GM18867 (cell line): ENCODE data around the gene KIF6.
"Not testable (repeated sequence)": the region's sequence is repeated elsewhere in the genome, so short reads cannot be mapped to it uniquely, and the experiment has no call there.

ENCODE experiments used
- ATAC-seq: cut with Tn5 transposase; IDR thresholded peaks from one replicate; pipeline ENCODE4 v1.9.1; 2021; ENCODE audit warnings: mild to moderate bottlenecking, moderate library complexity; ENCODE audit not compliant: unreplicated experiment

Gene KIF6

DNA sequence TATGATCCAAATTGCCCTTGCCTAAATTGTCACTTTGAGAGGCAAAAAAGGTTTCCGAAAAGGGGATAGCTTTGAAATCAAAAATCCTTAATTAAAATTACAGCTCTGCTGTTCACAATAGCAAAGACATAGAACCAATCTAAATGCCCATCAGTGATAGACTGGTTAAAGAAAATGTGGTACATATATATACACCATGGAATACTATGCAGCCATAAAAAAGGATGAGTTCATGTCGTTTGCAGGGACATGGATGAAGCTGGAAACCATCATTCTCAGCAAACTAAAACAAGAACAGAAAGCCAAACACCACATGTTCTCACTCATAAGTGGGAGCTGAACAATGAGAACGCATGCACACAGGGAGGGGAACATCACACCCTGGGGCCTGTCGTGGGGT is 1.9 kb downstream of the KIF6 start:
- not testable (repeated sequence) for ATAC-seq

DNA sequence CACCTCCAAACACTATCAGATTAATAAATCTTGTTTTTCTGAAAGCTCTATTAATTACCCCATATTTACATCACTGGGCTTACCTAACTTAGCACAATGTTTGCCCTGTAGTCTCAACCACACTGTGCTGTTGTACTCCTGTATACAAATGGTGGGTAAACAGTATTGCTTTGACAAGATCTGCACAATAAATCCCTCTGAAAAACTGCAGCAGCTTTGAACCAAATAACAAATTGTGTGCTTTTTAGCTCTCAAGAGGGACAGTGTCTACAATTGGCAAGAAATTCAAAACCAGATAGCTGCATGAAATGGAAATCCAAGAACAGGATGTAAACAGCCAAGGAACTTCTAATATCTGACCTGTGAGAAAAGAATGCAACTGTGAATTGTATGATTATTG is 10.4 kb downstream of the KIF6 start:
- ATAC-seq: no peak

- ATAC-seq: no peak
Measured at GRCh38 chr6:39707962-39708683, 17.1 kb downstream of the KIF6 start.

GRCh38 chr6:39706819-39707335 is 18.3 kb downstream of the KIF6 start:
- no peak for ATAC-seq

GRCh38 chr6:39702265-39702664 is 22.9 kb downstream of the KIF6 start:
- ATAC-seq: no peak

- ATAC-seq: no peak
Measured at GRCh38 chr6:39700362-39700761, 24.8 kb downstream of the KIF6 start.

DNA sequence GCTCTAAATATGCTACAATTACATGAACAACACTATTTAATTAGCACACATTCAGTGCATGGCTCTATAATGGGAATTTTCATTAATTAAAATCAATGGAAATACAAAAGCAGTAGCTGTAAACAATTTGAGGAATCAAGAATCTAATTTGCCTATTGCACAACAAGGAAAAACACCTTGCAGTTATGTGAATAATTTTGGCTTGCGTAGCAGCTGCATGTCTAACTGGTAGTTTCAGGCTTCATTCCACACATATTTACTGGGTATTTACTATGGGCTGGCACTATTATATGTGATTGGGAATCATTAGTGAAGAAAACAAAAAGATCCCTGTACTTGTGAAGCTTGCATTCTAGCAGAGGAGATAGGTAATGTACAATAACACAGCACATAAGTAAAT is 26.4 kb downstream of the KIF6 start:
- no peak for ATAC-seq

GRCh38 chr6:39696986-39697788 is 28.0 kb downstream of the KIF6 start:
- no peak for ATAC-seq

- ATAC-seq: peak; percentile 33
Measured at GRCh38 chr6:39695447-39695846, 29.8 kb downstream of the KIF6 start.

- no peak for ATAC-seq
Measured at GRCh38 chr6:39693206-39693605, 32.0 kb downstream of the KIF6 start.

- ATAC-seq: no peak
Measured at GRCh38 chr6:39688494-39688893, 36.7 kb downstream of the KIF6 start.

GRCh38 chr6:39686976-39687375 is 38.2 kb downstream of the KIF6 start:
- no peak for ATAC-seq

GRCh38 chr6:39685938-39686337 is 39.3 kb downstream of the KIF6 start:
- ATAC-seq: no peak

GRCh38 chr6:39685489-39685826 is 39.8 kb downstream of the KIF6 start:
- no peak for ATAC-seq

DNA sequence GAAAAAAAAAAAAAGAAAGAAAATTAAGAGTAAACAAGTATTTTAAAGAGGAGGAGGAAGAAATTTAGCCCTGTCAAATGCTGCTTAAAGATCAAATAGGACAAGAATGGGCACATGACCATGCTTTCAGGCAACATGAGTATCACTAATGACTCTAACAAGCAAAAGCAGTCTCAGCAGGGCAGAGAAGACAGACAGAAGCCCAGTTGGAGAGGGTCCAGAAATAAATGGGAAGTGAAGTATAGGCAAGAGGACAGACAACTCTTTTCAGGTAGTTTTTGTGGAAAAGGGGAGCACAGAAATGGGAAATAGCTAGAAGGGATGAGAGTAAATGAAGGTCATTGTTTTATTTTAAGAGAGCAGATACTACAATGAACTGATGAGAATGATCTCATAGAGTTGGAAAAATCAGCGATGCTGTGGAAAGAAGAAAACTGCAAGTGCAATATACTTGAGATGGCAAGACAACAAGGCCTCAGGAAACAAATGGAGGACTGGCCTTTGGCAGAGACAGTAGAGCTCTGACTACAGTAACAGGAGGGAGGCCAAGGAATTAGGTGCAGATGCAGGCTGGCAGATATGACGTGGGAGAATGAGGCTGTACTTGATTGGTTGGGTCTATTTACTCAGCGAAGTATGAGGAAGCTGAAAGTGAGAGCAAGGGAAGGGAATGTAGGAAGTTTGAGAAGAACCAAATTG is 40.3 kb downstream of the KIF6 start:
- ATAC-seq: no peak

DNA sequence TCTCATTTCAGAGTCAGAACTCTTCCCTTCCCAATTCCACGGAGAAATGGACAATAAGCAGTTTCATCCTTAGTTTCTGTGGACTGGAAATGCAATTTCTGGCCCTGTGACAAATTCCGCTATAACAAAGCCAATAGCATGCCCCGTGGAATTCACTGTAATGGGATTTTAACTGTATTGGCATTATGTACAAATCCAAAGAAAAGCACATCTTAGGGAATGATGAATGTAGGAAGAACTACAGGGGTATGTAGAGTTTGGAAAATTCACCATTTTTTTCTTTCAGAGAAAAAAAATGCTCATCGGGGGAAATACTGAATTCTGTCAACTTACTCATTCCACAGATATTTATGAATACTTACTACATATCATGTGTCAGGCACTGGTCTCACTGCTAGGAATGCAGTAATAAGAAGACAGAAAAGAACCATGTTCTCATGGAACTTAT is 43.5 kb downstream of the KIF6 start:
- ATAC-seq: no peak

- ATAC-seq: no peak
Measured at GRCh38 chr6:39678914-39679313, 46.3 kb downstream of the KIF6 start.

DNA sequence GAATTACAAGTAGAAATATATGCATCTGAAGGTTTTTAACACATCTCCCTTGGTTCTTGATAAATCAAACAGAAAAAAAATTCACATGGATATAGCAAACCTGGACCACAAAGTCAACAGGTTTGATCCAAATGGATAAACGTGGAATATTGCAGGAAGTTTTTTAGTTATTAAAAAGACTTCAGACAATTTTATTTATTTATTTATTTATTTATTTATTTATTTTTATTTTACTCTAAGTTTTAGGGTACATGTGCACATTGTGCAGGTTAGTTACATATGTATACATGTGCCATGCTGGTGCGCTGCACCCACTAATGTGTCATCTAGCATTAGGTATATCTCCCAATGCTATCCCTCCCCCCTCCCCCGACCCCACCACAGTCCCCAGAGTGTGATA is 47.9 kb downstream of the KIF6 start:
- ATAC-seq: not testable (repeated sequence)

DNA sequence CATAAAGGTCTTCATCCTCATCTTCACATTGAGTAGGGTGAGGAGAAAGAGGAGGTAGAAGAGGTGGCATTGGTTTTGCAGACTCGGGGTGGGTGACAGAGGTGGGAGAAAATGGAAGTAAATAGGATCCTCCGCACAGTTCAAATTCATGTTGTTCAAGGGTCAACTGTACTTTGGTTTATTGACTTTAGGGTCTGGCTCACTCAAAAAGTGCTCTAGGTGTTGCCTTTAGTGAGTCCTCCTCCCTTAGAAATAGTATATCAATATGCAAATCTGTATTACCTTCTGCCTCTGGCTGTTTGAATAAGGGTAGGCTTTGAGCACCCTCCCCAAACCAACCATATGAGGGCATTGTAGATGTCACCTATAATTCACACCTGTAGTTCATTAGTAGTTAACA is 54.7 kb downstream of the KIF6 start:
- ATAC-seq: no peak

GRCh38 chr6:39669973-39670342 is 55.2 kb downstream of the KIF6 start:
- ATAC-seq: no peak

GRCh38 chr6:39669207-39669972 is 55.8 kb downstream of the KIF6 start:
- ATAC-seq: no peak
